ENCODE measurements around the gene RMDN3.

DNA sequence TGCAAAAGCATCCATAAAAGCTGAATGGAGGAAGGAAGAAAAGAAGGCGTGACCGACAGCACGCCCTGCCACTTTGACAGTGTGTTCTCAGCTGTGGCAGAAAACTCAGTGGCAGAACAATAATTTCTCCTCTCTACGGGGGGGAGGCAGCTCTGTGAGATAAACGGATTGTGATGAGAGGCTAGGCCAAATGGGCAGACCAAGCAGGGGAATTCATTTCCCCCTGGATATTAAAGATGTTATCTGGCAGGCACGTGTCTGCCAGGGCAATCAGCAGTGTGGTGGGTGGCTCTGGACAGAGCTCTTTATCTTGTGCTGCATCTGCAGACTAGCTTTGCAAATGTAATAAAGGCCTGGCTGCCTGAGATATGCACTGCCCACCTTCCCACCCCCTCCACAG, 1.9 kb upstream of the RMDN3 start:
- TF ChIP-seq, protein P1, sequence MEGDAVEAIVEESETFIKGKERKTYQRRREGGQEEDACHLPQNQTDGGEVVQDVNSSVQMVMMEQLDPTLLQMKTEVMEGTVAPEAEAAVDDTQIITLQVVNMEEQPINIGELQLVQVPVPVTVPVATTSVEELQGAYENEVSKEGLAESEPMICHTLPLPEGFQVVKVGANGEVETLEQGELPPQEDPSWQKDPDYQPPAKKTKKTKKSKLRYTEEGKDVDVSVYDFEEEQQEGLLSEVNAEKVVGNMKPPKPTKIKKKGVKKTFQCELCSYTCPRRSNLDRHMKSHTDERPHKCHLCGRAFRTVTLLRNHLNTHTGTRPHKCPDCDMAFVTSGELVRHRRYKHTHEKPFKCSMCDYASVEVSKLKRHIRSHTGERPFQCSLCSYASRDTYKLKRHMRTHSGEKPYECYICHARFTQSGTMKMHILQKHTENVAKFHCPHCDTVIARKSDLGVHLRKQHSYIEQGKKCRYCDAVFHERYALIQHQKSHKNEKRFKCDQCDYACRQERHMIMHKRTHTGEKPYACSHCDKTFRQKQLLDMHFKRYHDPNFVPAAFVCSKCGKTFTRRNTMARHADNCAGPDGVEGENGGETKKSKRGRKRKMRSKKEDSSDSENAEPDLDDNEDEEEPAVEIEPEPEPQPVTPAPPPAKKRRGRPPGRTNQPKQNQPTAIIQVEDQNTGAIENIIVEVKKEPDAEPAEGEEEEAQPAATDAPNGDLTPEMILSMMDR (IDR thresholded peaks at IDR 0.05) = no peak
- TF ChIP-seq POLR2A (IDR thresholded peaks at IDR 0.05) = no peak
- no peak for TF ChIP-seq EP300 (IDR thresholded peaks at IDR 0.05)
